NB4 (cell line): ENCODE results near the gene LZTFL1.

Experiments used
- DNase-seq: peaks from one replicate; pipeline ENCODE4 v3.0.0; 2010; ENCODE audit warnings: low read depth
- H3K4me3 ChIP-seq: one replicate; pipeline ENCODE4 v1.5.1; 2011; ENCODE audit warnings: mild to moderate bottlenecking, low read depth, low read length, moderate library complexity
- CTCF ChIP-seq: IDR thresholded peaks from one replicate; pipeline ENCODE4 v1.5.1; 2012; ENCODE audit warnings: low read depth, low read length
- MAX ChIP-seq: IDR thresholded peaks from 2 replicates; pipeline ENCODE4 v1.6.1; 2011; ENCODE audit warnings: low read depth, low read length
- MYC ChIP-seq: IDR thresholded peaks from 2 replicates; pipeline ENCODE4 v1.6.1; 2011; ENCODE audit warnings: low read depth, low read length
- POLR2A ChIP-seq: IDR thresholded peaks from 2 replicates; pipeline ENCODE4 v1.6.1; 2011; ENCODE audit warnings: mild to moderate bottlenecking; ENCODE audit not compliant: insufficient read length; ENCODE audit errors: extremely low read depth

The LZTFL1 gene

GRCh38 chr3:45842851-45843625 lies 1.1 kb upstream of the LZTFL1 start:
- H3K4me3 ChIP-seq, result no peak overlapping the region
- TF ChIP-seq POLR2A, result no peak
- TF ChIP-seq MYC, result no peak
- no peak for TF ChIP-seq CTCF
- TF ChIP-seq MAX, result no peak
- DNase-seq, result no peak

- TF ChIP-seq CTCF (no peak), MAX (no peak), POLR2A (no peak), MYC (no peak)
- DNase-seq, result peak; percentile 71
- peak overlapping the region; percentile 84 for H3K4me3 ChIP-seq
Observed at GRCh38 chr3:45841420-45841756, 531 bp downstream of the LZTFL1 start.

GRCh38 chr3:45838466-45838865 lies 3.5 kb downstream of the LZTFL1 start:
- DNase-seq, result no peak
- H3K4me3 ChIP-seq, result no peak overlapping the region
- TF ChIP-seq MYC, result no peak
- TF ChIP-seq MAX, result no peak
- no peak for TF ChIP-seq CTCF
- TF ChIP-seq POLR2A, result no peak

GRCh38 chr3:45832699-45833098 lies 9.2 kb downstream of the LZTFL1 start:
- TF ChIP-seq MYC (no peak), CTCF (no peak), POLR2A (no peak), MAX (no peak)
- DNase-seq, result peak; percentile 9
- H3K4me3 ChIP-seq, result no peak overlapping the region

GRCh38 chr3:45830121-45830520 lies 11.8 kb downstream of the LZTFL1 start:
- no peak overlapping the region for H3K4me3 ChIP-seq
- DNase-seq, result no peak

More at GRCh38 chr3:45830121-45830520, 11.8 kb downstream of the LZTFL1 start:
- no peak for TF ChIP-seq MAX
- no peak for TF ChIP-seq POLR2A
- no peak for TF ChIP-seq MYC
- TF ChIP-seq CTCF, result no peak
